Astrocyte (in vitro differentiated cells and primary cell): Measurements from ENCODE around the gene REEP3. TPM values are rescaled to one million over a fixed set of nuclear protein-coding genes. Genes with fewer than 3 reads are reported as not detected.

Experiments used
- DNase-seq: peaks from one replicate; pipeline ENCODE4 v3.0.0-alpha.2; 2010; ENCODE audit warnings: low read depth
- FAIRE-seq: peaks from 2 replicates; lab custom pipeline; 2011; peaks lifted over from hg19 to GRCh38; lab: Jason Lieb, UNC
- H2AFZ ChIP-seq: 2 replicates; pipeline ENCODE4 v1.6.0; 2012; ENCODE audit warnings: low read depth, low read length, inconsistent platforms
- H3K27ac ChIP-seq: 2 replicates; pipeline ENCODE4 v1.5.1; 2011; ENCODE audit warnings: low read depth, low read length, inconsistent platforms
- H3K27me3 ChIP-seq: 2 replicates; pipeline ENCODE4 v1.6.0; 2011; ENCODE audit warnings: low read length, inconsistent platforms; ENCODE audit not compliant: insufficient read depth
- H3K36me3 ChIP-seq: 2 replicates; pipeline ENCODE4 v1.5.1; 2011; ENCODE audit warnings: low read length, inconsistent platforms; ENCODE audit not compliant: insufficient read depth
- H3K4me1 ChIP-seq: 2 replicates; pipeline ENCODE4 v1.5.1; 2011; ENCODE audit warnings: low read length, inconsistent platforms; ENCODE audit not compliant: insufficient read depth
- H3K4me2 ChIP-seq: 2 replicates; pipeline ENCODE4 v1.6.0; 2012; ENCODE audit warnings: low read length, inconsistent platforms
- H3K4me3 ChIP-seq: 2 replicates; pipeline ENCODE4 v1.5.1; 2011; ENCODE audit warnings: low read depth, mild to moderate bottlenecking, low read length, inconsistent platforms; ENCODE audit not compliant: insufficient read depth
- H3K79me2 ChIP-seq: 2 replicates; pipeline ENCODE4 v1.6.0; 2012; ENCODE audit warnings: mild to moderate bottlenecking, low read length, inconsistent platforms; ENCODE audit not compliant: insufficient read depth
- H3K9ac ChIP-seq: 2 replicates; pipeline ENCODE4 v1.6.0; 2012; ENCODE audit warnings: mild to moderate bottlenecking, low read length, inconsistent platforms
- H3K9me3 ChIP-seq: 2 replicates; pipeline ENCODE4 v1.5.1; 2012; ENCODE audit warnings: low read depth, mild to moderate bottlenecking, low read length, inconsistent platforms; ENCODE audit not compliant: insufficient read depth
- H4K20me1 ChIP-seq: 2 replicates; pipeline ENCODE4 v1.6.0; 2012; ENCODE audit warnings: low read length, inconsistent platforms; ENCODE audit not compliant: insufficient read depth
- H3K27ac Mint-ChIP-seq: one replicate; pipeline ENCODE4 v1.8.0; 2021; ENCODE audit warnings: mild to moderate bottlenecking, mixed read lengths; ENCODE audit not compliant: unreplicated experiment
- H3K27me3 Mint-ChIP-seq: one replicate; pipeline ENCODE4 v1.8.0; 2021; ENCODE audit warnings: low read depth, mixed read lengths; ENCODE audit not compliant: unreplicated experiment
- H3K36me3 Mint-ChIP-seq: one replicate; pipeline ENCODE4 v1.8.0; 2021; ENCODE audit warnings: low read depth, mixed read lengths; ENCODE audit not compliant: unreplicated experiment
- H3K4me1 Mint-ChIP-seq: one replicate; pipeline ENCODE4 v1.8.0; 2021; ENCODE audit warnings: low read depth, mixed read lengths; ENCODE audit not compliant: unreplicated experiment
- H3K4me3 Mint-ChIP-seq: one replicate; pipeline ENCODE4 v1.8.0; 2021; ENCODE audit warnings: mild to moderate bottlenecking, moderate library complexity, mixed read lengths; ENCODE audit not compliant: unreplicated experiment
- H3K9me3 Mint-ChIP-seq: one replicate; pipeline ENCODE4 v1.8.0; 2021; ENCODE audit warnings: mild to moderate bottlenecking, mixed read lengths; ENCODE audit not compliant: unreplicated experiment
- EZH2 ChIP-seq: IDR thresholded peaks from 2 replicates; pipeline ENCODE4 v1.6.1; 2012; ENCODE audit warnings: mild to moderate bottlenecking, low read length, inconsistent platforms; ENCODE audit not compliant: insufficient read depth
- total RNA-seq: library from RNA; stranded (reverse); gene quantifications from 2 replicates; pipeline ENCODE4 v1.2.1, GENCODE V29; 2021
- TF ChIP-seq, protein P1 (sequence below): IDR thresholded peaks from 2 replicates; pipeline ENCODE4 v1.5.1; 2011; ENCODE audit warnings: low read depth, mild to moderate bottlenecking, inconsistent platforms, low read length, moderate library complexity; ENCODE audit not compliant: insufficient read depth

Gene REEP3
- total RNA-seq, 1 donor from 2014 or later = 44.6 TPM

DNA sequence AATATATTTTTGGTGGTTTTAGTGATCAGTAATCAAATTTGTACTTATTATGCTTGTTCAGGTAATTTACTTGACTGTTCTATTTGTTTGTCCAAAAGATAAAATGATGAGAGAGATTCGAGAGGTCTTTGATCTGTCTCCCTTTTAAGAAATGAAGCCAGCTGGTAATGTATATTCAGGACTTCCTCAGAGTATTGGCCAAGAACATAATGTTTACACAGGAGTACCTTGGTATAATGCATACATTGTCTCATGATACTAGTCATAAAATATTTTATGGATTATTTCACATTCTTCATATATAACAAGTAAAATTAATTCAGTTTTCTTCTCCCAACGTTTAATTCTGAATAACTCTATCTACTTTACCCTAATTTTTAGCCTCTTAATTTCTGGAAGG is 100.9 kb downstream of the REEP3 start:
- Mint-ChIP-seq H3K4me1 (no peaks in the 10 kb centered on the region), H3K27ac (no peak overlapping the region), H3K9me3 (no peaks in the 10 kb centered on the region), H3K36me3 (peaks cover 4% of the 10 kb centered on the region), H3K27me3 (no peaks in the 10 kb centered on the region), H3K4me3 (no peak overlapping the region)
- Histone ChIP-seq H3K9me3 (no peaks in the 10 kb centered on the region), H3K4me3 (no peak overlapping the region), H4K20me1 (no peaks in the 10 kb centered on the region), H2AFZ (no peak overlapping the region), H3K9ac (no peak overlapping the region), H3K27ac (no peak overlapping the region), H3K4me2 (no peak overlapping the region), H3K4me1 (no peaks in the 10 kb centered on the region), H3K27me3 (no peaks in the 10 kb centered on the region), H3K36me3 (peaks cover 4% of the 10 kb centered on the region), H3K79me2 (no peaks in the 10 kb centered on the region)
- TF ChIP-seq, protein P1, sequence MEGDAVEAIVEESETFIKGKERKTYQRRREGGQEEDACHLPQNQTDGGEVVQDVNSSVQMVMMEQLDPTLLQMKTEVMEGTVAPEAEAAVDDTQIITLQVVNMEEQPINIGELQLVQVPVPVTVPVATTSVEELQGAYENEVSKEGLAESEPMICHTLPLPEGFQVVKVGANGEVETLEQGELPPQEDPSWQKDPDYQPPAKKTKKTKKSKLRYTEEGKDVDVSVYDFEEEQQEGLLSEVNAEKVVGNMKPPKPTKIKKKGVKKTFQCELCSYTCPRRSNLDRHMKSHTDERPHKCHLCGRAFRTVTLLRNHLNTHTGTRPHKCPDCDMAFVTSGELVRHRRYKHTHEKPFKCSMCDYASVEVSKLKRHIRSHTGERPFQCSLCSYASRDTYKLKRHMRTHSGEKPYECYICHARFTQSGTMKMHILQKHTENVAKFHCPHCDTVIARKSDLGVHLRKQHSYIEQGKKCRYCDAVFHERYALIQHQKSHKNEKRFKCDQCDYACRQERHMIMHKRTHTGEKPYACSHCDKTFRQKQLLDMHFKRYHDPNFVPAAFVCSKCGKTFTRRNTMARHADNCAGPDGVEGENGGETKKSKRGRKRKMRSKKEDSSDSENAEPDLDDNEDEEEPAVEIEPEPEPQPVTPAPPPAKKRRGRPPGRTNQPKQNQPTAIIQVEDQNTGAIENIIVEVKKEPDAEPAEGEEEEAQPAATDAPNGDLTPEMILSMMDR = no peak
- no peak for TF ChIP-seq EZH2
- FAIRE-seq = peak; percentile 5
- no peak for DNase-seq

DNA sequence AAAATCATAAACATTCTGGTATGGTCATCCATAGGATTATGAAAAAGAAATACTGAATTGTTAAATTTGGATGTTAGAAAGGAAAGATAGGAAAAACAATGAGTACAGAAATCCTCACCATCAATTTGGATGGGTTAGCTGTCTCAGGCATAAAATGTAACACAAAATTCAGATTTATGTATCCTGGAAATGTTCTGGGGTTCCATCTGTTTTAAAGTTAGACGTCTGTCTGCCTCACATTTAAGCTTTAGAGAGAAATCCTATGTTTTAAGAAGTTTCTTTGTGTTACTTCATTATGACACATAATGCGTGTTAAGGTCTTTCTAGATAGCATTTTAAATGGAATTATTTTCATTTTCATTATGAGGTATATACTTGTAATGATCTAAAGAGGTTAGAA is 103.5 kb downstream of the REEP3 start:
- Histone ChIP-seq H2AFZ (no peak overlapping the region), H3K4me1 (peaks cover 18% of the 10 kb centered on the region), H3K4me3 (no peak overlapping the region), H3K36me3 (peaks cover 4% of the 10 kb centered on the region), H3K79me2 (no peaks in the 10 kb centered on the region), H3K9me3 (no peaks in the 10 kb centered on the region), H3K27me3 (no peaks in the 10 kb centered on the region), H4K20me1 (no peaks in the 10 kb centered on the region), H3K4me2 (no peak overlapping the region), H3K27ac (no peak overlapping the region), H3K9ac (no peak overlapping the region)
- H3K4me1 Mint-ChIP-seq = peaks cover 17% of the 10 kb centered on the region
- peaks cover 2% of the 10 kb centered on the region for H3K36me3 Mint-ChIP-seq
- no peak for TF ChIP-seq EZH2
- TF ChIP-seq, protein P1 = no peak
- FAIRE-seq (no peak), DNase-seq (no peak)
- H3K27me3 Mint-ChIP-seq = no peaks in the 10 kb centered on the region
- no peaks in the 10 kb centered on the region for H3K9me3 Mint-ChIP-seq
- no peak overlapping the region for H3K4me3 Mint-ChIP-seq
- H3K27ac Mint-ChIP-seq = no peak overlapping the region

- H3K4me2 ChIP-seq = no peak overlapping the region
- H3K9me3 ChIP-seq = no peaks in the 10 kb centered on the region
- H3K27ac Mint-ChIP-seq = no peak overlapping the region
- H3K9me3 Mint-ChIP-seq = no peaks in the 10 kb centered on the region
- H3K27me3 ChIP-seq = no peaks in the 10 kb centered on the region
- H3K4me1 Mint-ChIP-seq = peaks cover 17% of the 10 kb centered on the region
- peaks cover 29% of the 10 kb centered on the region for H3K4me1 ChIP-seq
- no peak overlapping the region for H2AFZ ChIP-seq
- DNase-seq (no peak), FAIRE-seq (no peak)
- H3K36me3 ChIP-seq = peaks cover 4% of the 10 kb centered on the region
- no peaks in the 10 kb centered on the region for H3K79me2 ChIP-seq
- TF ChIP-seq, protein P1 = no peak
- TF ChIP-seq EZH2 = no peak
- no peak overlapping the region for H3K9ac ChIP-seq
- no peak overlapping the region for H3K4me3 Mint-ChIP-seq
- no peaks in the 10 kb centered on the region for H3K27me3 Mint-ChIP-seq
- no peak overlapping the region for H3K4me3 ChIP-seq
- no peaks in the 10 kb centered on the region for H4K20me1 ChIP-seq
- no peak overlapping the region for H3K27ac ChIP-seq
- peaks cover 2% of the 10 kb centered on the region for H3K36me3 Mint-ChIP-seq
Measured at GRCh38 chr10:63627396-63627795, 106.2 kb downstream of the REEP3 start.
